B cell (primary cell): ENCODE data around the gene C1orf174. TPM values are rescaled to one million over a fixed set of nuclear protein-coding genes. Genes with fewer than 3 reads are reported as not detected.

Source experiments
- ATAC-seq: fragments of 200-7000 bp; cut with Tn5 transposase; one replicate; pipeline ENCODE4 v1.10.0; 2021; ENCODE audit warnings: low read depth, mild to moderate bottlenecking, moderate number of reproducible peaks, moderate library complexity
- CTCF ChIA-PET: fragments of 350-600 bp; sonication (Branson Sonifier 250); formaldehyde crosslinking; loops from one replicate; lab custom pipeline; 2021; ENCODE audit warnings: antibody characterized with exemption, inconsistent platforms; lab: Charles Lee
- POLR2A ChIA-PET: fragments of 350-600 bp; sonication (Branson Sonifier 250); formaldehyde crosslinking; loops from one replicate; lab custom pipeline; 2021; ENCODE audit warnings: antibody characterized with exemption; lab: Charles Lee
- DNase-seq: peaks from one replicate; pipeline ENCODE4 v3.0.0; 2013
- H2AFZ ChIP-seq: 2 replicates; pipeline ENCODE4 v1.6.1; 2012; ENCODE audit warnings: mild to moderate bottlenecking, low read depth, low read length; ENCODE audit not compliant: insufficient read depth, poor library complexity, severe bottlenecking
- H3K27ac ChIP-seq, 2 donors: 1 replicate in 1 of 2; 2 replicates in 1 of 2; pipeline ENCODE4 v1.5.1; 2012 to 2013; ENCODE audit warnings: low read length in 2 of 2, mild to moderate bottlenecking in 2 of 2, moderate library complexity in 1 of 2
- H3K27me3 ChIP-seq, 4 experiments: fragments of 200-600 bp in 1 of 4; sonication (generic) in 1 of 4; replicated peaks in 1 of 4; 1 replicate in 2 of 4; 2 replicates in 2 of 4; pipeline versions ENCODE4 v1.6.1 to v1.7.0; 2013 to 2016; ENCODE audit warnings: low read length in 3 of 4, mild to moderate bottlenecking in 2 of 4, mixed read lengths in 1 of 4, moderate library complexity in 1 of 4; ENCODE audit not compliant: insufficient read depth in 4 of 4, control insufficient read depth in 3 of 4; ENCODE audit errors: control extremely low read depth in 1 of 4
- H3K36me3 ChIP-seq, 2 experiments: replicated peaks in 1 of 2; 1 replicate in 1 of 2; 2 replicates in 1 of 2; pipeline versions ENCODE4 v1.6.1 to v1.7.1; 2013; ENCODE audit warnings: low read length in 1 of 2; ENCODE audit not compliant: insufficient read depth in 2 of 2, control insufficient read depth in 1 of 2; ENCODE audit errors: control extremely low read depth in 1 of 2, extremely low read depth in 1 of 2
- H3K4me1 ChIP-seq, 2 donors: fragments of 200-600 bp in 1 of 2; sonication (generic) in 1 of 2; 1 replicate in 1 of 2; 2 replicates in 1 of 2; pipeline versions ENCODE4 v1.5.1 to v1.6.1; 2013 to 2017; ENCODE audit warnings: low read length in 2 of 2; ENCODE audit not compliant: control insufficient read depth in 2 of 2, insufficient read depth in 2 of 2
- H3K4me2 ChIP-seq: replicated peaks from 2 replicates; pipeline ENCODE3; 2012; ENCODE audit warnings: mild to moderate bottlenecking, low read depth, low read length; ENCODE audit not compliant: poor library complexity, severe bottlenecking
- H3K4me3 ChIP-seq, 5 experiments: fragments of 200-600 bp in 1 of 5; sonication (generic) in 1 of 5; 1 replicate in 3 of 5; 2 replicates in 2 of 5; pipeline versions ENCODE4 v1.5.1 to v1.7.0; 2011 to 2016; ENCODE audit warnings: low read length in 4 of 5, mild to moderate bottlenecking in 4 of 5, low read depth in 2 of 5, control low read depth in 1 of 5, moderate library complexity in 1 of 5; ENCODE audit not compliant: insufficient read depth in 1 of 5; ENCODE audit errors: control extremely low read depth in 1 of 5, extremely low read depth in 1 of 5
- H3K79me2 ChIP-seq: fragments of 200-600 bp; sonication (generic); one replicate; pipeline ENCODE4 v1.6.0; 2016; ENCODE audit warnings: low read length; ENCODE audit not compliant: control insufficient read depth, insufficient read depth
- H3K9ac ChIP-seq: fragments of 200-600 bp; sonication (generic); 2 replicates; pipeline ENCODE4 v1.6.1; 2017; ENCODE audit warnings: mild to moderate bottlenecking, low read length, moderate library complexity
- H3K9me3 ChIP-seq, 3 donors: one replicate each; pipeline versions ENCODE4 v1.6.1 to v1.7.1; 2013; ENCODE audit warnings: low read length in 2 of 3; ENCODE audit not compliant: control insufficient read depth in 2 of 3, insufficient read depth in 1 of 3; ENCODE audit errors: control extremely low read depth in 1 of 3
- H4K20me1 ChIP-seq: 2 replicates; pipeline ENCODE4 v1.6.0; 2012; ENCODE audit warnings: mild to moderate bottlenecking, low read length; ENCODE audit not compliant: insufficient read depth, control insufficient read depth, poor library complexity, severe bottlenecking
- H3K27ac Mint-ChIP-seq: one replicate; pipeline ENCODE4 v1.8.0; 2021; ENCODE audit warnings: mixed read lengths
- H3K27me3 Mint-ChIP-seq: one replicate; pipeline ENCODE4 v1.8.0; 2021; ENCODE audit warnings: mixed read lengths
- H3K4me1 Mint-ChIP-seq: one replicate; pipeline ENCODE4 v1.8.0; 2021; ENCODE audit warnings: mixed read lengths
- H3K4me3 Mint-ChIP-seq: one replicate; pipeline ENCODE4 v1.8.0; 2021; ENCODE audit warnings: mixed read lengths
- H3K9me3 Mint-ChIP-seq: one replicate; pipeline ENCODE4 v1.8.0; 2022; ENCODE audit warnings: mixed read lengths; ENCODE audit not compliant: insufficient read depth
- EZH2 ChIP-seq: IDR thresholded peaks from 2 replicates; pipeline ENCODE4 v1.6.1; 2012; ENCODE audit warnings: borderline replicate concordance, low read depth, mild to moderate bottlenecking, moderate library complexity, low read length; ENCODE audit not compliant: insufficient read depth, poor library complexity, severe bottlenecking
- WGBS: methylation state at CpG from one replicate; pipeline ENCODE4 v1.1.5; 2013; ENCODE audit warnings: missing lambda C conversion rate; ENCODE audit not compliant: insufficient coverage; 5-methylcytosine and 5-hydroxymethylcytosine counted together
- intact Hi-C: fragments of 100-400 bp; cut with micrococcal nuclease; formaldehyde crosslinking; loops from one replicate; pipeline ENCODE4 v1.10.0; 2022
- polyA plus RNA-seq: library from polyadenylated mRNA; depleted of rRNA; stranded (reverse); fragments of >200 nt; gene quantifications from 2 replicates; pipeline ENCODE4 v1.2.3, GENCODE V29; 2012
- total RNA-seq, 2 donors: library from RNA; stranded (reverse); fragments of 120-200 nt in 1 of 2; gene quantifications; 1 replicate in 1 of 2; 2 replicates in 1 of 2; pipeline versions ENCODE4 v1.2.3 to v1.2.4, GENCODE V29; 2013 to 2022
- TF ChIP-seq, protein P1 (sequence below): fragments of 200-600 bp; IDR thresholded peaks from one replicate; pipeline ENCODE4 v1.8.0; 2022; ENCODE audit warnings: antibody characterized with exemption, mild to moderate bottlenecking

Gene C1orf174
- total and polyA plus RNA-seq, 2 donors (not counting 1 experiment from before 2014, with no cell fraction given) = 33.2 to 49.8 TPM

DNA sequence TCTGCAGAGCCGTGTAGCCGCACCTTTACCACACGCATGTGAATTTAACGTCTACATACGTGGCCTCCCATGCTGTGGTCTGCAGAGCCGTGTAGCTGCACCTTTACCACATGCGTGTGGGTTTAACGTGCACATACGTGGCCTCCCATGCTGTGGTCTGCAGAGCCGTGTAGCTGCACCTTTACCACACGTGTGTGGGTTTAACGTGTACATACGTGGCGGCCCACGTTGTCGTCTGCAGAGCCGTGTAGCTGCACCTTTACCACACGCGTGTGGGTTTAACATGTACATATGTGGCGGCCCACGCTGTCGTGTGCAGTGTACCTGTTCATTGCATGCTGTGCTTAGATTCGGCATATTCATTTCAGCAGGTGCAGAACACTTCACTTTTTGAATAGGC, 25.3 kb downstream of the C1orf174 start:
- CTCF ChIA-PET = no interaction called here

GRCh38 chr1:3872546-3872945, 27.5 kb downstream of the C1orf174 start:
- no peaks in the 10 kb centered on the region for H3K4me1 ChIP-seq
- H3K79me2 ChIP-seq = no peaks in the 10 kb centered on the region
- Mint-ChIP-seq H3K27me3 (no peaks in the 10 kb centered on the region), H3K4me1 (no peaks in the 10 kb centered on the region), H3K9me3 (no peaks in the 10 kb centered on the region), H3K4me3 (no peak overlapping the region), H3K27ac (no peak overlapping the region)
- TF ChIP-seq, protein P1, sequence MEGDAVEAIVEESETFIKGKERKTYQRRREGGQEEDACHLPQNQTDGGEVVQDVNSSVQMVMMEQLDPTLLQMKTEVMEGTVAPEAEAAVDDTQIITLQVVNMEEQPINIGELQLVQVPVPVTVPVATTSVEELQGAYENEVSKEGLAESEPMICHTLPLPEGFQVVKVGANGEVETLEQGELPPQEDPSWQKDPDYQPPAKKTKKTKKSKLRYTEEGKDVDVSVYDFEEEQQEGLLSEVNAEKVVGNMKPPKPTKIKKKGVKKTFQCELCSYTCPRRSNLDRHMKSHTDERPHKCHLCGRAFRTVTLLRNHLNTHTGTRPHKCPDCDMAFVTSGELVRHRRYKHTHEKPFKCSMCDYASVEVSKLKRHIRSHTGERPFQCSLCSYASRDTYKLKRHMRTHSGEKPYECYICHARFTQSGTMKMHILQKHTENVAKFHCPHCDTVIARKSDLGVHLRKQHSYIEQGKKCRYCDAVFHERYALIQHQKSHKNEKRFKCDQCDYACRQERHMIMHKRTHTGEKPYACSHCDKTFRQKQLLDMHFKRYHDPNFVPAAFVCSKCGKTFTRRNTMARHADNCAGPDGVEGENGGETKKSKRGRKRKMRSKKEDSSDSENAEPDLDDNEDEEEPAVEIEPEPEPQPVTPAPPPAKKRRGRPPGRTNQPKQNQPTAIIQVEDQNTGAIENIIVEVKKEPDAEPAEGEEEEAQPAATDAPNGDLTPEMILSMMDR = no peak
- no peak for TF ChIP-seq EZH2
- intact Hi-C loops = no loop called here
- H3K4me2 ChIP-seq = no peak overlapping the region
- peaks cover 0 to 56% of the 10 kb centered on the region in 2 experiments for H3K36me3 ChIP-seq
- ATAC-seq (no peak), DNase-seq (no peak)
- ChIA-PET POLR2A (no interaction called here), CTCF (no interaction called here)
- WGBS = 93% methylated on average over 8 of the region's 8 CpGs
- H3K27me3 ChIP-seq = no peaks in the 10 kb centered on the region
- no peak overlapping the region for H2AFZ ChIP-seq
- H3K9ac ChIP-seq = no peak overlapping the region
- no peaks in the 10 kb centered on the region for H4K20me1 ChIP-seq
- no peak overlapping the region for H3K4me3 ChIP-seq
- peaks cover 0 to 10% (median 0%) of the 10 kb centered on the region in 3 donors for H3K9me3 ChIP-seq
- no peak overlapping the region for H3K27ac ChIP-seq

More for the DNA sequence above, 25.3 kb downstream of the C1orf174 start:
- no peak overlapping the region for H3K4me3 ChIP-seq
- H3K9ac ChIP-seq = no peak overlapping the region
- Mint-ChIP-seq H3K4me1 (no peaks in the 10 kb centered on the region), H3K27me3 (no peaks in the 10 kb centered on the region), H3K4me3 (no peak overlapping the region), H3K27ac (no peak overlapping the region), H3K9me3 (no peaks in the 10 kb centered on the region)
- peaks cover 0 to 57% of the 10 kb centered on the region in 2 experiments for H3K36me3 ChIP-seq
- intact Hi-C loops = no loop called here
- H3K27ac ChIP-seq = no peak overlapping the region
- DNase-seq (no peak), ATAC-seq (no peak)
- WGBS = over 99% methylated on average over 23 of the region's 23 CpGs
- POLR2A ChIA-PET = no interaction called here
- no peak overlapping the region for H2AFZ ChIP-seq
- H3K79me2 ChIP-seq = no peaks in the 10 kb centered on the region
- H3K9me3 ChIP-seq = peaks cover 0 to 11% (median 6%) of the 10 kb centered on the region in 3 donors
- H3K4me1 ChIP-seq = no peaks in the 10 kb centered on the region
- TF ChIP-seq EZH2 = no peak
- TF ChIP-seq, protein P1 = no peak
- H3K27me3 ChIP-seq = no peaks in the 10 kb centered on the region
- no peaks in the 10 kb centered on the region for H4K20me1 ChIP-seq
- no peak overlapping the region for H3K4me2 ChIP-seq
